CD4-positive, alpha-beta T cell treated with Interleukin-21 for 1 hour (primary cell): Measurements from ENCODE around the gene GBP3.
"Not testable (repeated sequence)": the region's sequence is repeated elsewhere in the genome, so short reads cannot be mapped to it uniquely, and the experiment has no call there.

Source experiments
- DNase-seq: peaks from one replicate; pipeline ENCODE4 v3.0.0-alpha.2; 2020

GBP3 gene

GRCh38 chr1:89022167-89022959 is at the start of gene GBP3:
Gene GBP3, minus strand, starts transcription at chr1:89022866. Its CDS starts 2,145 bp downstream, at chr1:89020721.
- peak; percentile 62 for DNase-seq

GRCh38 chr1:89070509-89070908 is 47.8 kb upstream of the GBP3 start:
- DNase-seq = no peak

GRCh38 chr1:89069951-89070350 is 47.3 kb upstream of the GBP3 start:
- peak; percentile 70 for DNase-seq

- DNase-seq = no peak
These were observed 45.6 kb upstream of the GBP3 start for GRCh38 chr1:89068291-89068690.

GRCh38 chr1:89065079-89065868 is 42.6 kb upstream of the GBP3 start, which contains the start of gene GBP1:
Gene GBP1, minus strand, starts transcription at chr1:89065208. Its CDS starts 1,974 bp downstream, at chr1:89063234.
- peak; percentile 75 for DNase-seq

- DNase-seq = no peak
These were observed 42.0 kb upstream of the GBP3 start for GRCh38 chr1:89064632-89065031.

- DNase-seq = no peak
These were observed 40.4 kb upstream of the GBP3 start for GRCh38 chr1:89063094-89063493.

GRCh38 chr1:89060091-89060490 is 37.4 kb upstream of the GBP3 start:
- DNase-seq = no peak

- DNase-seq = no peak
These were observed 29.3 kb upstream of the GBP3 start for GRCh38 chr1:89051955-89052312.

- no peak for DNase-seq
These were observed 28.8 kb upstream of the GBP3 start for GRCh38 chr1:89051300-89051954.

- no peak for DNase-seq
These were observed 28.0 kb upstream of the GBP3 start for GRCh38 chr1:89050649-89051033.

- DNase-seq = not testable (repeated sequence)
These were observed 27.4 kb upstream of the GBP3 start for GRCh38 chr1:89049901-89050648.

- DNase-seq = not testable (repeated sequence)
These were observed 26.5 kb upstream of the GBP3 start for GRCh38 chr1:89049187-89049586.

- no peak for DNase-seq
These were observed 25.1 kb upstream of the GBP3 start for GRCh38 chr1:89047734-89048133.

GRCh38 chr1:89046318-89047183 is 23.9 kb upstream of the GBP3 start:
- DNase-seq = peak; percentile 28

GRCh38 chr1:89044970-89045721 is 22.5 kb upstream of the GBP3 start:
- DNase-seq = no peak

GRCh38 chr1:89043940-89044339 is 21.3 kb upstream of the GBP3 start:
- DNase-seq = no peak

- DNase-seq = no peak
These were observed 19.8 kb upstream of the GBP3 start for GRCh38 chr1:89042491-89042890.

- no peak for DNase-seq
These were observed 19.1 kb upstream of the GBP3 start for GRCh38 chr1:89041721-89042120.

- peak; percentile 18 for DNase-seq
These were observed 18.5 kb upstream of the GBP3 start for GRCh38 chr1:89041119-89041641.

- no peak for DNase-seq
These were observed 17.6 kb upstream of the GBP3 start for GRCh38 chr1:89040315-89040626.
